CD4-positive, alpha-beta T cell treated with Interleukin-12 subunit alpha and Interleukin-12 subunit beta, for 1 hour (primary cell): Measurements from ENCODE around the gene MCTP1.

Experiments used
- DNase-seq: peaks from one replicate; pipeline ENCODE4 v3.0.0-alpha.2; 2020

Gene MCTP1

GRCh38 chr5:94920570-94920969, 364.3 kb downstream of the MCTP1 start:
- no peak for DNase-seq

- DNase-seq, result no peak
These were observed 368.3 kb downstream of the MCTP1 start for GRCh38 chr5:94916619-94917018.

GRCh38 chr5:94911276-94911675, 373.6 kb downstream of the MCTP1 start:
- no peak for DNase-seq

- no peak for DNase-seq
These were observed 374.2 kb downstream of the MCTP1 start for GRCh38 chr5:94910721-94911120.

GRCh38 chr5:94908889-94909480, 375.9 kb downstream of the MCTP1 start:
- DNase-seq, result peak; percentile 16

- DNase-seq, result no peak
These were observed 378.1 kb downstream of the MCTP1 start for GRCh38 chr5:94906750-94907149.

- no peak for DNase-seq
These were observed 381.2 kb downstream of the MCTP1 start for GRCh38 chr5:94903726-94904125.

GRCh38 chr5:94901191-94901979, 383.5 kb downstream of the MCTP1 start:
- no peak for DNase-seq

GRCh38 chr5:94900006-94900505, 384.8 kb downstream of the MCTP1 start:
- DNase-seq, result no peak

- no peak for DNase-seq
These were observed 391.3 kb downstream of the MCTP1 start for GRCh38 chr5:94893412-94894135.

- no peak for DNase-seq
These were observed 392.9 kb downstream of the MCTP1 start for GRCh38 chr5:94891972-94892371.

- no peak for DNase-seq
These were observed 393.3 kb downstream of the MCTP1 start for GRCh38 chr5:94891565-94891964.

GRCh38 chr5:94890907-94891306, 394.0 kb downstream of the MCTP1 start:
- DNase-seq, result no peak

- no peak for DNase-seq
These were observed 396.2 kb downstream of the MCTP1 start for GRCh38 chr5:94888674-94889073.

- no peak for DNase-seq
These were observed 399.0 kb downstream of the MCTP1 start for GRCh38 chr5:94885931-94886330.

- DNase-seq, result no peak
These were observed 400.6 kb downstream of the MCTP1 start for GRCh38 chr5:94884311-94884710.

- DNase-seq, result no peak
These were observed 412.4 kb downstream of the MCTP1 start for GRCh38 chr5:94872526-94872925.

- no peak for DNase-seq
These were observed 414.2 kb downstream of the MCTP1 start for GRCh38 chr5:94870511-94871183.

GRCh38 chr5:94869921-94870320, 415.0 kb downstream of the MCTP1 start:
- DNase-seq, result no peak

- no peak for DNase-seq
These were observed 420.9 kb downstream of the MCTP1 start for GRCh38 chr5:94863951-94864350.

- DNase-seq, result no peak
These were observed 427.8 kb downstream of the MCTP1 start for GRCh38 chr5:94857111-94857510.

GRCh38 chr5:94856257-94856800, 428.6 kb downstream of the MCTP1 start:
- no peak for DNase-seq

GRCh38 chr5:94855543-94855942, 429.4 kb downstream of the MCTP1 start:
- DNase-seq, result no peak
